Spinal cord (tissue), 10 donors: Measurements from ENCODE around the gene CBR3. TPM values are rescaled to one million over a fixed set of nuclear protein-coding genes. Genes with fewer than 3 reads are reported as not detected.

Experiments
- DNase-seq, 6 donors: peaks; one replicate each; pipeline versions ENCODE4 v3.0.0 to v3.0.0-alpha.2; 2013 to 2015; ENCODE audit warnings: low spot score in 6 of 6, low read depth in 4 of 6
- H3K27ac ChIP-seq: one replicate; pipeline ENCODE4 v1.5.1; 2013; ENCODE audit warnings: low read depth, low read length, control low read depth
- H3K27me3 ChIP-seq: one replicate; pipeline ENCODE4 v1.6.1; 2013; ENCODE audit warnings: low read length; ENCODE audit not compliant: control insufficient read depth, insufficient read depth
- H3K36me3 ChIP-seq: one replicate; pipeline ENCODE4 v1.6.1; 2013; ENCODE audit warnings: low read length; ENCODE audit not compliant: control insufficient read depth, insufficient read depth
- H3K4me1 ChIP-seq: one replicate; pipeline ENCODE4 v1.6.1; 2013; ENCODE audit warnings: low read length; ENCODE audit not compliant: control insufficient read depth, insufficient read depth
- H3K4me3 ChIP-seq: one replicate; pipeline ENCODE4 v1.5.1; 2013; ENCODE audit warnings: low read depth, low read length, control low read depth
- H3K9me3 ChIP-seq: one replicate; pipeline ENCODE4 v1.6.1; 2013; ENCODE audit warnings: low read length; ENCODE audit not compliant: control insufficient read depth, insufficient read depth
- WGBS: methylation state at CpG from one replicate; pipeline ENCODE4 v1.1.5; 2013; ENCODE audit warnings: missing lambda C conversion rate; ENCODE audit not compliant: insufficient coverage; 5-methylcytosine and 5-hydroxymethylcytosine counted together
- polyA plus RNA-seq, 2 donors: library from polyadenylated mRNA; unstranded; fragments of 120-200 nt; gene quantifications; one replicate each; pipeline ENCODE4 v1.2.1, GENCODE V29; 2013; ENCODE audit not compliant: insufficient read length in 2 of 2
- total RNA-seq, 2 donors: library from RNA; depleted of rRNA in 1 of 2; stranded (reverse); fragments of 120-200 nt in 1 of 2; fragments of >200 nt in 1 of 2; gene quantifications; one replicate each; pipeline versions ENCODE4 v1.2.3 to v1.2.4, GENCODE V29; 2013 to 2014
- donor health status: healthy.

Gene CBR3
- total and polyA plus RNA-seq, 4 donors, result 2.0 to 3.7 (median 2.3) TPM

GRCh38 chr21:36163750-36164741 is 29.2 kb downstream of the CBR3 start:
- 57% methylated on average over 7 of the region's 10 CpGs for WGBS
- DNase-seq, result peak in 2 of 6 donors; percentile 8 to 86
- H3K27ac ChIP-seq, result no peak overlapping the region
- H3K9me3 ChIP-seq, result no peaks in the 10 kb centered on the region
- no peaks in the 10 kb centered on the region for H3K27me3 ChIP-seq
- no peak overlapping the region for H3K4me3 ChIP-seq
- no peaks in the 10 kb centered on the region for H3K4me1 ChIP-seq
- H3K36me3 ChIP-seq, result peaks cover 16% of the 10 kb centered on the region

GRCh38 chr21:36165356-36165755 is 30.5 kb downstream of the CBR3 start:
- no peak overlapping the region for H3K4me3 ChIP-seq
- WGBS, result over 99% methylated on average over 9 of the region's 11 CpGs
- no peak for DNase-seq
- no peaks in the 10 kb centered on the region for H3K27me3 ChIP-seq
- no peak overlapping the region for H3K27ac ChIP-seq
- H3K4me1 ChIP-seq, result no peaks in the 10 kb centered on the region
- H3K9me3 ChIP-seq, result no peaks in the 10 kb centered on the region
- peaks cover 25% of the 10 kb centered on the region for H3K36me3 ChIP-seq

- H3K9me3 ChIP-seq, result no peaks in the 10 kb centered on the region
- H3K27ac ChIP-seq, result no peak overlapping the region
- no peaks in the 10 kb centered on the region for H3K4me1 ChIP-seq
- peaks cover 28% of the 10 kb centered on the region for H3K36me3 ChIP-seq
- DNase-seq, result no peak
- no peaks in the 10 kb centered on the region for H3K27me3 ChIP-seq
- H3K4me3 ChIP-seq, result no peak overlapping the region
- WGBS, result 43% methylated on average over 5 of the region's 7 CpGs
These were observed 31.8 kb downstream of the CBR3 start for GRCh38 chr21:36166705-36167104.

- no peak for DNase-seq
- Histone ChIP-seq H3K4me1 (no peaks in the 10 kb centered on the region), H3K36me3 (peaks cover 28% of the 10 kb centered on the region), H3K27ac (no peak overlapping the region), H3K9me3 (no peaks in the 10 kb centered on the region), H3K4me3 (no peak overlapping the region), H3K27me3 (no peaks in the 10 kb centered on the region)
- no CpG with 5 or more reads among the region's 4 CpGs for WGBS
These were observed 32.7 kb downstream of the CBR3 start for GRCh38 chr21:36167541-36167940.

GRCh38 chr21:36169470-36170128 is 34.7 kb downstream of the CBR3 start:
- H3K27me3 ChIP-seq, result no peaks in the 10 kb centered on the region
- H3K4me3 ChIP-seq, result no peak overlapping the region
- H3K4me1 ChIP-seq, result no peaks in the 10 kb centered on the region
- no peak overlapping the region for H3K27ac ChIP-seq
- H3K9me3 ChIP-seq, result no peaks in the 10 kb centered on the region
- peaks cover 28% of the 10 kb centered on the region for H3K36me3 ChIP-seq
- no peak for DNase-seq
- WGBS, result 89% methylated on average over 17 of the region's 19 CpGs

GRCh38 chr21:36170823-36171222 is 35.9 kb downstream of the CBR3 start:
- Histone ChIP-seq H3K36me3 (peaks cover 22% of the 10 kb centered on the region), H3K27me3 (no peaks in the 10 kb centered on the region), H3K4me1 (no peaks in the 10 kb centered on the region), H3K9me3 (no peaks in the 10 kb centered on the region), H3K27ac (no peak overlapping the region), H3K4me3 (no peak overlapping the region)
- no peak for DNase-seq
- WGBS, result 85% methylated on average over 3 of the region's 6 CpGs

GRCh38 chr21:36171336-36171735 is 36.5 kb downstream of the CBR3 start:
- WGBS, result 79% methylated on average over 4 of the region's 5 CpGs
- H3K4me3 ChIP-seq, result no peak overlapping the region
- no peaks in the 10 kb centered on the region for H3K4me1 ChIP-seq
- H3K27me3 ChIP-seq, result no peaks in the 10 kb centered on the region
- no peak for DNase-seq
- H3K9me3 ChIP-seq, result no peaks in the 10 kb centered on the region
- no peak overlapping the region for H3K27ac ChIP-seq
- H3K36me3 ChIP-seq, result peaks cover 22% of the 10 kb centered on the region

GRCh38 chr21:36171741-36172331 is 37.0 kb downstream of the CBR3 start:
- no peaks in the 10 kb centered on the region for H3K9me3 ChIP-seq
- H3K27ac ChIP-seq, result no peak overlapping the region
- peak in 1 of 6 donors; percentile 92 for DNase-seq
- WGBS, result 74% methylated on average over 9 of the region's 9 CpGs
- H3K4me3 ChIP-seq, result no peak overlapping the region
- no peaks in the 10 kb centered on the region for H3K4me1 ChIP-seq
- no peaks in the 10 kb centered on the region for H3K27me3 ChIP-seq
- peaks cover 23% of the 10 kb centered on the region for H3K36me3 ChIP-seq

- H3K4me1 ChIP-seq, result no peaks in the 10 kb centered on the region
- H3K27ac ChIP-seq, result no peak overlapping the region
- H3K36me3 ChIP-seq, result peaks cover 10% of the 10 kb centered on the region
- H3K4me3 ChIP-seq, result no peak overlapping the region
- no peak for DNase-seq
- no peaks in the 10 kb centered on the region for H3K9me3 ChIP-seq
- WGBS, result 93% methylated on average over 4 of the region's 6 CpGs
- no peaks in the 10 kb centered on the region for H3K27me3 ChIP-seq
These were observed 39.9 kb downstream of the CBR3 start for GRCh38 chr21:36174780-36175179.
